ENCODE results near the gene ABCF3. TPM values are rescaled to one million over a fixed set of nuclear protein-coding genes. Genes with fewer than 3 reads are reported as not detected.

ABCF3 gene
- total RNA-seq, 4 donors from 2014 or later, result 41.0 to 76.7 (median 64.0) TPM

DNA sequence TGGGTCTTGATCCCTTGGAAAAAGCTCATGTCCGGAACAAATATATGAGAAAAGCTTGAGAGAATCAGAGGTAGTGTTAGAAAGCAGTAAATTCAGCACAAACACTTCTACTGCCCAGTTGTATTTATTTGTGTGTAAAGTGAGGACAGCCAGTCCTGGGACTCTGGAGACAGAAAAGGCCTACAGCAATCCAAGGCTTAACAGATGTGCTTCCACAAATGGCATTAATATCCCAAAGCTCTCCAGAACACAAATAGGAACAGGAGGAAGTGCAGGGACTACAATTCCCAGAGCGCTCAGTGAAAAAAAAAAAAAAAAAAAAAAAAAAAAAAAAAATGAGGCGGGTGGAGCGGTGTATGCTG lies 11.7 kb upstream of the ABCF3 start:
- no peak for ATAC-seq (ENCODE audit: low FRiP score)
- no peak for DNase-seq (ENCODE audit: low spot score)
- no peak for TF ChIP-seq CTCF (IDR thresholded peaks at IDR 0.05)

DNA sequence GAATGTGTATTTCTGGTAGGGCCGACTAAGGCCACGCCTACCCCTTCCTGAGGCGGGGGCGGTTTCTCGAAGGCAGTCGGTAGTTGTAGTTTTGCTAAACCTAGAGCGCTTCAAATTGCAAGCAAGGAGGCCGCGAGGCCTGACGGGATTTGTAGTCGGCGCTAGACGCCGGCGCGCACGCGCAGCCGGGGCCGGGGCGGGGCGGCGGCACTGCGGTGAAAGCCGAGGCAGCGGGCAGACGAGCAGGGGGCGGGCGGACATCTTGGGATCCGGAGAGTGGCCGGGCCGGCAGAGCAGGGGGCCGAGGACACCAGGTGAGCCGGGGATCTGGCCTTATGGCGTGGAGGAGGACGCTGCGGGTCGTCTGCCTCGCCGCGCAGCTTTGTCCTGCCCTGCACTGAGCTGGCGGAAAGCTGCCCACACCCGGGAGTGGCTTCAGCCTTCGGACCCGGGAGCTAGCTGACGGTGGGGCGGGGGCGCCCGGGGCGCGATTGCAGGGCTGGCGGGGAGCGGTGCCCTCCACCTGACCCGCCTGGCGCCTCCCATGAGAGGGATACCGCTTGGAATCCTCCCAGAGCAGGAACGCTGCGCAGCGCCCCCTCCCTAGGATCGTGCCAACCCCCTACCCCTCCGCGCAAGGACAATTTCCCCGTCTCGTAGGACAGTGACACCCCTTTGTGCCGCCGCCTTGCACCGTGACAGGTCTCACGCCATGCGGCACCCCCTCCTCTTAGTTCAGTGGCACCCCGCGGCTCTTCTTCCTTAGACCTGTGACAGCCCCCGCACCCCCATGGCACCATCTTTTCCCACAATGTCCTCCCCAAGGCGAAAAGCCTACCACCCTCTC lies 11.1 kb upstream of the ABCF3 start, which contains the start of gene AP2M1:
AP2M1 (plus strand) TSS at position 210 of the 847 bp plus-strand sequence. CDS start 2,139 bp downstream, outside the sequence.
- TF ChIP-seq CTCF (IDR thresholded peaks at IDR 0.05), result no peak
- ATAC-seq (ENCODE audit: low FRiP score), result peak; percentile 91
- DNase-seq (ENCODE audit: low spot score), result peak; percentile 91

DNA sequence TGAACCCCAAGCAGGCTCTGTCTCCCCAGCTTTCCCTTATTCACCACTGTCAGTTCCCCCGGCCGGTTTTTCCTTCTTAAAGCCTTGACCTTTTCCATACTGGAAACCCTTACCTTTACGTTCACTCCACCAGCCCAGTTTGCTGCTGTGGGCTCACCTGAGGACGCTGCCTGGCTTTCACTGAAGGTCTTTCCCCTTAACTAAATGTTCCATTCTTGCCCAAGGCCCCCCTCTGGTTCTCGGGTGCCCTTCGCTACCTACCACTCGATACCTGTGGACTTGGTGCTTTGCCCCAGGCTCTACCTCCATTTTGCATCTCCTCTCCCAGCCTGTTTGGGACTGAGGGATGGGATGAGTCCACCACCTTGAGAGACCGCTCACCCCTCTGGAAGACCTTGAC lies 10.5 kb upstream of the ABCF3 start:
- no peak for TF ChIP-seq CTCF (IDR thresholded peaks at IDR 0.05)
- ATAC-seq (ENCODE audit: low FRiP score) (no peak), DNase-seq (ENCODE audit: low spot score) (no peak)

DNA sequence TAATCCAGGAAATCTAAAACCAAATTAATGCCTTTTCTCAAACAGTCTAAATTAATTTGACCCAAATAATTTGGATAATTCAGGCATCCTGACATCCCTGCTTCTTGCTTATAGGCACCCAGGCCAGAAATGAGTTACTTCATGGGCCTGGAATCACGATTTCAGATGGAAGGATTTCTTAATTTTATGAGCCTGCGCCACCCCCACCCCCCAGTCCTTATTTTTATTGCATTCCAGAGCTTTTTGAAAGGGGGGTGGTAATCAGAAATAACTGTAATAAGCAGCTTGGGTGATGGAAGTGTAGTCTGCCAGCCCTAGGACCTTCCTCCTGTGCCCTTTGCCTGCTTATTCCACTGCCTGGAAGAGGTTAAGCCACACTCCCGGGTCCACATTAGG lies 10.0 kb upstream of the ABCF3 start:
- TF ChIP-seq CTCF (IDR thresholded peaks at IDR 0.05), result no peak
- DNase-seq (ENCODE audit: low spot score), result no peak
- ATAC-seq (ENCODE audit: low FRiP score), result no peak

GRCh38 chr3:184176377-184177330 lies 9.3 kb upstream of the ABCF3 start:
- no peak for TF ChIP-seq CTCF (IDR thresholded peaks at IDR 0.05)
- ATAC-seq (ENCODE audit: low FRiP score), result peak; percentile 83
- DNase-seq (ENCODE audit: low spot score), result no peak

DNA sequence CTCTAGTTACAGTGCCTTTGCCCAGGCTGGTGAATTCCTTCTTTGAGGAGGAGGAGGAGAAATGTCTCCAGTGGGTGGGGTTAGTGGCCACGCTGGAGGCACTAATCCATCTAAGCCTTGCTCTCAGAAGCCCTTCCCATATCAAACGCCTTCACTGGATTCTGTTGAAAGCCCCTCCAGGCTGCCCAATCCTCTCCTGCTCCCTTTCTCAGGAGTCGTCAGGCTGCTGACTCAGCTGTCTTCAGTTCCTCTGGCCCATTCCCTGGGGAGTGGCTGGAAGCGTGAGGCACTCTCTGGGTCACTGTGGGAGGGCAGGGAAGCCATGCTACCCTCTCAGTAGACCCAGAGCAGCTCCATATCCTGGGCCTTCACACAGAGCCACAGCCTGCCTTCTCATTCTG lies 8.7 kb upstream of the ABCF3 start:
- DNase-seq (ENCODE audit: low spot score) (no peak), ATAC-seq (ENCODE audit: low FRiP score) (no peak)
- TF ChIP-seq CTCF (IDR thresholded peaks at IDR 0.05), result no peak

Data from omental fat pad (tissue), 4 donors.